ENCODE data around the gene DYNC1LI1.

DYNC1LI1 gene

DNA sequence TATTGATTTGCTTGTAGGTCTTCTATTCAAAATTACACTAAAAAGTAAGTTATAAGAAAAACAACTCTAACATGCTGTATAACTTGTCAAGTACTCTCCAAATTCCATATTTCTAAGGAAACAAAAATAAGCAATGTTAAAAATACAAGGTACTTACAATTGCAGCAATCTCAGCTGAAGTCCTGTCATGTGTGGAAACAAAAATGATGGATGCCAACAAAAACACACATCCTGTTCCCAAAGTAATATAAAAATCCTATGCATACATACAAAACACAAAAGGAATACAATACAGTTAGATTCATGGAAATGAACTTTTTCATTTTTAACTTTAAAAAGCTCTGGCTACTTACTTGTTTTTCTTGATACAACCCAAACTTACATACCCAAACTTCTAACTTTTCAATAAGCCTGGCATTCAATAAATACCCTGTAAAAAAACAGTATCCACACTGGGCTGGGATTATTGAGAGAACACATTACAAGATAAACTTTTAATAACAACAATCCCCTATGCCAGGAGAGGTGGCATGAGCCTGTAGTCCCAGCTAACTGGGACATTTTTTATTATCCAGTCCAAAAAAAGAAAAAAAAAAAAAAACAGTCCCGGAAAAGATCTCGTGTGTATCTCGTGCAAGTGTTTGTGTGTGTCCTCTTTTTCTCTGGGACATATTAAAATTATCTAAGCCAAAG, 82.7 kb downstream of the DYNC1LI1 start:
- no peak for DNase-seq

DNA sequence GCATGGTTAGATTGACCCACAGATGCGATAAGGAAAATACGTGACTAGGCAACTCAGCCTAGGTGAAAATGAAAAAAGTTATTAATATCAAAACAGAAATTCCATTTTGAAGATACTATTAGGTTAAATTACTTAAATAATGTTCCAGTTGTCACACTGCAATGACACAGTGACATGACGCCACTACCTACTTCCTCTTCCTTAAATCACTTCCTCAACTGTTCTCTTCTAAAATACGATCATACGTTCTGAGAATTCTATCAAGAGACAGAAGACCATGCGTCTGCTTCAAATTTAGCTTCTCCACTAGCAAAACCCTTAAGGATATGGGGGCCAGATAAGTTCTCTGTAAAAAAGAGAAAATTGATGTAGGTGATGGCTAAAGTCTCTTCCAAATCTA, 86.2 kb downstream of the DYNC1LI1 start:
- DNase-seq, result no peak

DNA sequence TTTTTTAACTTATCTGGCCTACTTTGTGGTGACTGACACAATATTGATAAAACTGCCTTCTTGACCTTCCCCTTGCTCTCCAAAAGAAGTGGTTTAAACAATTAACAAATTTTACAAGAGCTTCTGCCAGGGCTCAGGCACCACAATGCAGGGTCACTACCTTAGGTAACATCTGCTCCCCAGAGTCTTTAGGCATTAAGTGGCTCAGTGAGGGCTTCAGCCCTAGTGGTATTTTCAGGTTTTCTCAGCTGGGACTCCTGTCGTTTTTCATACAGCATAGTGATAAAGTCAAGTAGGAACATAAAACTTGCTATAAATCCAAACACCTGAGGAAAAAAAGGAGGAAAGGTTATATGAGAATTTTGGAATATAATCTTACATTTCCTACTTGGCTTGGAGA, 86.9 kb downstream of the DYNC1LI1 start:
- DNase-seq, result no peak

DNA sequence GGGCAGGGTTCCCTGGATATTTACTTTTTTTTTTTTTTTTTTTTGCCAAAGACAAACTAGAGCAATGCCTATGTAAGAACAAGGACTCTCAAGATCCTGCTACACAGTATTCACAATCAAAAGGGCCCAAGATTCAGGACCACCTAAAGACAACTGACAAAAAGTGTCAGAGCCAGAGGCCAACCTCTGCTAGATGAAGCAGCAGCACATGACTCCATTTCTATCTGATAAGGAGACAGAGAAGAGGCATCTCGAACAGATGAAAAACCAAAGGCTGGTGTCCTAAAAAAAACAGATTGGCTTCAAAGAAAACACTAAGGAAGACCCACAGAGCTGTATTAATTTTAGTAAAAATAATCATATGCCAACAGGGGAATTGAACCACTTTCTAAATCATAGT, 88.0 kb downstream of the DYNC1LI1 start:
- DNase-seq, result no peak

DNA sequence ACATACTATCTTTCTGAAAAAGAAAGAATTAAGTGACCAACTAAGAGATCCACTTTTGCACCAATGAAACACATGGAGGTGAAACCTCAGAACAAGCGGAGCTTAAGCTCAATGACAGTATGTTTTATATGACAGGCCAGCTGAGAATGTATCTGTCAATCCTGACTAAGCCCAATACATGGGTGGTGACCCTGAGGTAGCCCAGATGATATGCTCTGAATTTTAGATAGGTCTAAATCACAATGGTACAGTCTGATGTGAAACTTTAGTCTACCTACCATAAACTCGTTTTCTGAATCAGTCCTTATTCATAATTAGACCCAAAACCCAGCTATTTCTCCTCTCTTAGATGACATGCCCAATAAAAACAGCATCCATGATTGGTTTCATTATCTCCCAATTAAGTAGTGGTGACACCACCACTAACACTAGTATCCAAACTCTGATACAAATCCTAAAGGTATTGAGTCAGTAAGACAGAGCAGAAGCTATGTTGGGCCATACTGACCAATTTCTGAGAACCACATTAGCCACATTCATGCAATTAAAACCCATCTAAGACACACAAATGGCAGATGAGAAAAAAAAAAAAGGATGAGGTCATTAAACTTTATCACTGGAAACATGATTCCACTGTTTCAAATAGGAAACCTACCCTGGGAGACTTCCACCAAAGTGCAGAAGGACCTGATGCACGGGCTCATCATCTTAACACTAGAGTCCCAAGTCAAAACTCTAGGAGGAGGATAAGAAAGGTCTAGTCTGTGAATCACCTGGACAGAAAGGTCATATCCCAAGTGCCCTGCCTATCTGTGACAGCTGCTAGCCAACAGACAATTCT, 88.6 kb downstream of the DYNC1LI1 start:
- DNase-seq, result no peak

DNA sequence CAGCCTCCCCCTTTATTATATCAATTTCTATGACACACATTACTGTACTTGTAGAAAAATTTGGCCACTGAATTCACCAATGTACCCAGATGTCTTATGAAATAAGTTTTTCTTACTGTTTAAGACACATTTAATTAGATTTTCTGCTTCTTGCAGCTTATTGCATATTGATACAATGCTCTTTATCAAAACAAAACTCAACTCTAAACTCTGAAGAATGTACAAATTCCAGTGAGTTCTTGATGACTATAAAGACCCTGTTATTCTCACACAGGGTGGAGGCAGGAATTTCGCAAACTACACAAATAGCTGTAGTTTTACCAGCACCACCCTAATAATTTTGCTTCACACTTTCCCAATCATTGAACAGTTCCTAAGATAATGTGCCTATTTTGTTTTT, 90.1 kb downstream of the DYNC1LI1 start:
- no peak for DNase-seq
